Gastroesophageal sphincter (tissue), 4 donors: ENCODE measurements around the gene HOPX. TPM values are rescaled to one million over a fixed set of nuclear protein-coding genes. Genes with fewer than 3 reads are reported as not detected.
"Not testable (repeated sequence)": the region's sequence is repeated elsewhere in the genome, so short reads cannot be mapped to it uniquely, and the experiment has no call there.

Source experiments
- ATAC-seq: fragments of 150-250 bp; one replicate; pipeline ENCODE4 v1.9.1; 2016; ENCODE audit warnings: mild to moderate bottlenecking, moderate library complexity
- H3K27ac ChIP-seq, 4 donors: fragments of 200-600 bp; sonication (generic) in 3 of 4; 1 replicate in 3 of 4; 2 replicates in 1 of 4; pipeline ENCODE4 v1.5.1; 2016 to 2019
- H3K27me3 ChIP-seq: fragments of 200-600 bp; sonication (generic); one replicate; pipeline ENCODE4 v1.5.1; 2019
- H3K36me3 ChIP-seq, 2 donors: fragments of 200-600 bp; sonication (generic); one replicate each; pipeline ENCODE4 v1.5.1; 2019; ENCODE audit warnings: control low read depth in 1 of 2
- H3K4me1 ChIP-seq, 3 donors: fragments of 200-600 bp; sonication (generic); 1 replicate in 2 of 3; 2 replicates in 1 of 3; pipeline ENCODE4 v1.5.1; 2016 to 2019; ENCODE audit warnings: control low read depth in 2 of 3
- H3K4me3 ChIP-seq, 2 donors: fragments of 200-600 bp; sonication (generic); one replicate each; pipeline ENCODE4 v1.5.1; 2019; ENCODE audit warnings: mild to moderate bottlenecking in 1 of 2, moderate library complexity in 1 of 2
- H3K9me3 ChIP-seq, 3 donors: fragments of 200-600 bp; sonication (generic); one replicate each; pipeline ENCODE4 v1.5.1; 2017 to 2019; ENCODE audit warnings: control low read depth in 2 of 3
- EP300 ChIP-seq: sonication (generic); formaldehyde crosslinking; IDR thresholded peaks from one replicate; pipeline ENCODE4 v1.6.1; 2017; ENCODE audit warnings: antibody characterized with exemption, mild to moderate bottlenecking
- POLR2A ChIP-seq, 2 donors: fragments of 450-650 bp; IDR thresholded peaks; one replicate each; pipeline ENCODE4 v1.6.1; 2017; ENCODE audit warnings: antibody characterized with exemption in 2 of 2, mild to moderate bottlenecking in 2 of 2, moderate library complexity in 1 of 2
- POLR2AphosphoS5 ChIP-seq: sonication (generic); formaldehyde crosslinking; IDR thresholded peaks from one replicate; pipeline ENCODE4 v1.6.1; 2017; ENCODE audit warnings: antibody characterized with exemption
- WGBS, 2 donors: methylation state at CpG; one replicate each; pipeline ENCODE4 v1.1.5; 2018; ENCODE audit warnings: low coverage in 1 of 2; 5-methylcytosine and 5-hydroxymethylcytosine counted together
- total RNA-seq, 4 donors: library from RNA; depleted of rRNA; stranded (reverse); fragments of >200 nt; gene quantifications; one replicate each; pipeline ENCODE4 v1.1.0, GENCODE V29; 2016
- TF ChIP-seq, protein P1 (sequence below), 4 experiments: fragments of 200-600 bp in 2 of 4; fragments of 450-650 bp in 2 of 4; sonication (generic) in 1 of 4; IDR thresholded peaks; one replicate each; pipeline ENCODE4 v1.5.1; 2017 to 2019; ENCODE audit warnings: antibody characterized with exemption in 4 of 4, mild to moderate bottlenecking in 2 of 4, moderate library complexity in 2 of 4

HOPX gene
- total RNA-seq, 4 donors from 2014 or later = 2.7 to 31.7 (median 6.6) TPM

DNA sequence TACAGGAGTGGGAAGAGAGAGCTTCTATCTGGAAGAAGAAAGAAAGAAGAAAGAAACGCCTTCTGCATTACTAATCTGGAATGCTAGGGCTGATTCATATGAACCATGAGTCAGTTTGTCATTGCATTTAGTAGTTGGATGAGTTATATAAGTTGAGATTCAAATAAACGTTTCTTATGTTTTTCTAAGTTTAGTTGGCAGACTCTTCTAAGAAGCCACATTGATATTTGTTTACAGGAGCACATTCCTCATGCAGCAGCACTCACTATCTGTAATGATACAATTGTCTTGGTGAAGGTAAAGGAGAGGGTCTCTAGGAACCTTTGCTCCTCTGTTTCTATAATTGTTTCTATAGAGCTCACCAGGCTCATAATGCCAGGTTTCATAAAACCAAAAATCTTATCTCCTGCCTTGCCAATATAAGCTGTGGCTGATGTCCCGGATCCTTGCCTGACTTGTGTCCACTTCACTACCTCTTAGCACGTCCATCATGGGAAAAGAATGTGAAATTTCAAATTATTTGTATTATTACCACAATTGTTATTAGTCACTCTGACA is 39.5 kb downstream of the HOPX start:
- TF ChIP-seq POLR2A (IDR thresholded peaks at IDR 0.05) (no peak), EP300 (no peak)
- no peaks in the 10 kb centered on the region for H3K36me3 ChIP-seq
- H3K4me3 ChIP-seq = no peak overlapping the region
- H3K4me1 ChIP-seq = no peaks in the 10 kb centered on the region
- WGBS, 2 donors = 18 to 32% methylated on average over 3 to 4 of the region's 4 CpGs
- H3K9me3 ChIP-seq = no peaks in the 10 kb centered on the region
- no peak overlapping the region for H3K27ac ChIP-seq
- no peak for ATAC-seq
- no peaks in the 10 kb centered on the region for H3K27me3 ChIP-seq

DNA sequence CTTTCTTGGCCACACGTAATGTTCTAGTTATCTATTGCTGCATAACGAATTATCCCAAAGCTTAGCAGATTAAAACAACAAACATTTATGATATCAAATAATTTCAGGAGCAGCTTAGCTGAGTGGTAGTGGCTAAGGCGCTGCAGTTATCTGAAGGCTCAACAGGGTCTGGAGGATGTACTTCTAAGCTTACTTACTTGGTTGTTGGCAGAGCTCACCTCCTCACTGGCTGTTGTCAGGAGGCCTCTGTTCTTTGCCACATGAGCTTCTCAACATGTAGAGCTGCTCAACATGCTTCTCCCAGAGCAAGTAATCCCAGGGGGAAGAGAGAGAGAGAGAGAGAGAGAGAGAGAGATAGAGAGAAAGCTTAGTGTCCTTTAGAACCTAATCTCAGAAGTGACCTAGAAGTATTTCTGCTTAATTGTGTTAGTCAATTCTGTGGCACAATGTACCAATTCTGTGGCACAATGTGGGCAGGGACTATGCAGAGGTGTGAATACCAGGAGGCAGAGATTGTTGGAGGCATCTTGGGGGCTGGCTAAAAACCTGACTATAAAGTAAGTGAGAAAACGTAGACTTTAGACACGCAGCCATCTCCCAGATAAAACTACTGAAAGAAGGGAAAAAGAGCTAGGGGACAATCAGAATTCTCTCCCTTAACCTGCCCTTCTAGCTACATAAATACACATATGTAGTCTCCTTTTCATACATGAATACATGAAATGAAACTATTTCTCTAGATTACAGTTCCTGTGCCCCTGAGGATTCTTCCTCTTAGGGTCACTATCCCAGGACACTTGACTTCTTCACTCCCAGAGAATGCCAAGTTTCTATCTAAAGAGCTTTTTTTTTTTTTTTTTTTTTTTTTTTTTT is 40.2 kb downstream of the HOPX start:
- TF ChIP-seq EP300 = no peak
- no peak for TF ChIP-seq POLR2AphosphoS5
- no peak for TF ChIP-seq POLR2A (IDR thresholded peaks at IDR 0.05)
- TF ChIP-seq, protein P1, sequence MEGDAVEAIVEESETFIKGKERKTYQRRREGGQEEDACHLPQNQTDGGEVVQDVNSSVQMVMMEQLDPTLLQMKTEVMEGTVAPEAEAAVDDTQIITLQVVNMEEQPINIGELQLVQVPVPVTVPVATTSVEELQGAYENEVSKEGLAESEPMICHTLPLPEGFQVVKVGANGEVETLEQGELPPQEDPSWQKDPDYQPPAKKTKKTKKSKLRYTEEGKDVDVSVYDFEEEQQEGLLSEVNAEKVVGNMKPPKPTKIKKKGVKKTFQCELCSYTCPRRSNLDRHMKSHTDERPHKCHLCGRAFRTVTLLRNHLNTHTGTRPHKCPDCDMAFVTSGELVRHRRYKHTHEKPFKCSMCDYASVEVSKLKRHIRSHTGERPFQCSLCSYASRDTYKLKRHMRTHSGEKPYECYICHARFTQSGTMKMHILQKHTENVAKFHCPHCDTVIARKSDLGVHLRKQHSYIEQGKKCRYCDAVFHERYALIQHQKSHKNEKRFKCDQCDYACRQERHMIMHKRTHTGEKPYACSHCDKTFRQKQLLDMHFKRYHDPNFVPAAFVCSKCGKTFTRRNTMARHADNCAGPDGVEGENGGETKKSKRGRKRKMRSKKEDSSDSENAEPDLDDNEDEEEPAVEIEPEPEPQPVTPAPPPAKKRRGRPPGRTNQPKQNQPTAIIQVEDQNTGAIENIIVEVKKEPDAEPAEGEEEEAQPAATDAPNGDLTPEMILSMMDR (IDR thresholded peaks at IDR 0.05) = no peak
- Histone ChIP-seq H3K27me3 (no peaks in the 10 kb centered on the region), H3K27ac (no peak overlapping the region), H3K4me3 (no peak overlapping the region), H3K9me3 (no peaks in the 10 kb centered on the region), H3K4me1 (no peaks in the 10 kb centered on the region), H3K36me3 (no peaks in the 10 kb centered on the region)
- no peak for ATAC-seq
- 80 to 83% methylated on average over 5 of the region's 5 CpGs for WGBS, 2 donors

DNA sequence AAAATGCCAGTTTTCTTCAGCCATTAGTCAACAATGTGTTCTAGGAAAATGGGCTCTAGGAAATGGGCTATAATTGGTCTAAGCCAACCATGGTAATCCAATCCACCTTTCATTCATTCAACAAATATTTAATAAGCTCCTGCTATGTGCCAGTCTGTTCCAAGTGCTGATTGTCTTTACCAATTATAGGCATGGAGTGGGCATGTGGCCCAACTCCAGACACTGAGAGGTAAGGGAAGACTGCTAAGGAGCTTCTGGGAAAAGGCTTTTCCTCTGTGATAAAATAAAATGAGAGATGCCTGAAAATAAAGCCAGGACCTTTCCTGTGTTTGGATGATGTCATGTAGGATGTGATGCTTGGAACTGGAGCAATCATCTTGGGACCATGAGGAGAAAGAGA is 43.3 kb downstream of the HOPX start:
- H3K4me3 ChIP-seq = no peak overlapping the region
- ATAC-seq = no peak
- no peak for TF ChIP-seq EP300
- no peak for TF ChIP-seq POLR2AphosphoS5
- no peaks in the 10 kb centered on the region for H3K4me1 ChIP-seq
- H3K9me3 ChIP-seq = no peaks in the 10 kb centered on the region
- no peak overlapping the region for H3K27ac ChIP-seq
- H3K27me3 ChIP-seq = no peaks in the 10 kb centered on the region
- H3K36me3 ChIP-seq = no peaks in the 10 kb centered on the region

DNA sequence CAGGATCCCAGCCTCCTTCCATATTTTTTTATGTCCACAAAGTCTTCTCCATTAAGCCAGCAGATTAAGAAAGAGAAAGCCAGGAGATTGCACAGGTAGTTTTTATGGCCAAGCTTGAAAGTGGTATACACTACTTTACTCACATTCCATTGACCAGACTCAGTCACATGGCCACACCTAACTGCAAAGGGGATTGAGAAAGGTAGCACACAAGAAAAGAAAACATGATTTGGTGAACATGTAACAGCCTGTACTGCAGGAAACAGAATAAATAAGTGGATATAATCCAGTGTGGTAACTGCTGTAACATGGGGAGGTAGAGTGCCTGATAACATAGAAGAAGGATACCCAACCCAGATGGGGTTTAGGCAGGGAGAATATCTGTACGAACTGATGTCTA is 43.9 kb downstream of the HOPX start:
- no peak for ATAC-seq
- Histone ChIP-seq H3K4me1 (no peaks in the 10 kb centered on the region), H3K36me3 (no peaks in the 10 kb centered on the region), H3K4me3 (no peak overlapping the region), H3K27me3 (no peaks in the 10 kb centered on the region), H3K9me3 (no peaks in the 10 kb centered on the region), H3K27ac (no peak overlapping the region)
- 89 to 92% methylated on average over 1 of the region's 1 CpG for WGBS, 2 donors
- no peak for TF ChIP-seq POLR2AphosphoS5
- no peak for TF ChIP-seq EP300
- no peak for TF ChIP-seq POLR2A (IDR thresholded peaks at IDR 0.05)
- TF ChIP-seq, protein P1 (IDR thresholded peaks at IDR 0.05) = no peak

DNA sequence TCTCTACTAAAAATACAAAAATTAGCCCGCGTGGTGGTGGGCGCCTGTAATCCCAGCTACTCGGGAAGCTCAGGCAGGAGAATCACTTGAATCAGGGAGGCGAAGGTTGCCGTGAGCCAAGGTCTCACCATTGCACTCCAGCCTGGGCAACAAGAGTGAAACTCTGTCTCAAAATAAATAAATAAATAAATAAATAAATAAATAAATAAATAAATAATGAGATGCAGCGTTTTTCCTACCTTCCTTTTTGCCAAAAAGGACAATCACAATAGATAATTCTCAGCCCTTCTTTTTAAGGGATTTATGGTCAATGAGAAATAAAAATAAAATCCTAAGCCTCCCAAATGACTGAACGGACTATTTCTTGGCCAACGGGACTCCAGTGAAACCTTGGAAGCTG is 46.1 kb downstream of the HOPX start:
- H3K4me1 ChIP-seq, H3K4me3 ChIP-seq, H3K27me3 ChIP-seq, H3K9me3 ChIP-seq, ATAC-seq, H3K36me3 ChIP-seq, H3K27ac ChIP-seq: not testable (repeated sequence)
- WGBS, 2 donors = 92 to 96% methylated on average over 2 to 9 of the region's 9 CpGs

DNA sequence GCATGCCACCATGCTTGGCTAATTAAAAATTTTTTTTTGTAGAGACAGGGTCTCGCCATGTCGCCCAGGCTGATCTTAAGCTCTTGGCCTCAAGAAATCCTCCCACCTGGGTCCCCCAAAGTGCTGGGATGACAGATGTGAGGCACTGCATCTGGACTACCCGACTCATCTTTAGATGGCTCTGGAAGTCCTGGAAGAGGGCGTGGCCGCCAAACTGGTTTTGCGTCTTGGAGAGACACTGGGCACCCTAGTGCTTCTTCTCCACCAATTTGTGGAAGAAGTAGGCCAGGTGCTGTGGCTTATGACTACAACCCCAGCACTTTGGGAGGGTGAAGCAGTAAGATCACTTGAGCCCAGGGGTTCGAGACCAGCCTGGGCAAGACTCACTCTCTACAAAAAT is 47.6 kb downstream of the HOPX start:
- Histone ChIP-seq H3K4me3 (no peak overlapping the region), H3K27me3 (no peaks in the 10 kb centered on the region), H3K27ac (no peak overlapping the region), H3K9me3 (no peaks in the 10 kb centered on the region), H3K36me3 (no peaks in the 10 kb centered on the region), H3K4me1 (no peaks in the 10 kb centered on the region)
- no peak for ATAC-seq
- WGBS, 2 donors = 96% methylated on average over 4 of the region's 7 CpGs; no CpG with 5 or more reads in 1 of the 2 donors
- TF ChIP-seq POLR2AphosphoS5 (no peak), POLR2A (IDR thresholded peaks at IDR 0.05) (no peak), EP300 (no peak)
- TF ChIP-seq, protein P1 (IDR thresholded peaks at IDR 0.05) = no peak
